ENCODE measurements around the gene GOLPH3.

Gene GOLPH3

GRCh38 chr5:32098291-32098690 lies 75.8 kb downstream of the GOLPH3 start:
- no peak overlapping the region for H3K27ac Mint-ChIP-seq
- ATAC-seq (replicated peaks) (no peak), DNase-seq (no peak)
- H3K36me3 Mint-ChIP-seq (ENCODE audit: insufficient read depth): peaks cover 30% of the 10 kb centered on the region
- no peak overlapping the region for H3K4me3 Mint-ChIP-seq
- H3K9me3 Mint-ChIP-seq: no peaks in the 10 kb centered on the region
- no peaks in the 10 kb centered on the region for H3K27me3 Mint-ChIP-seq
- H3K4me1 Mint-ChIP-seq (ENCODE audit: low read depth in 2 of 2): peaks cover under 1 to 2% of the 10 kb centered on the region in 2 donors

DNA sequence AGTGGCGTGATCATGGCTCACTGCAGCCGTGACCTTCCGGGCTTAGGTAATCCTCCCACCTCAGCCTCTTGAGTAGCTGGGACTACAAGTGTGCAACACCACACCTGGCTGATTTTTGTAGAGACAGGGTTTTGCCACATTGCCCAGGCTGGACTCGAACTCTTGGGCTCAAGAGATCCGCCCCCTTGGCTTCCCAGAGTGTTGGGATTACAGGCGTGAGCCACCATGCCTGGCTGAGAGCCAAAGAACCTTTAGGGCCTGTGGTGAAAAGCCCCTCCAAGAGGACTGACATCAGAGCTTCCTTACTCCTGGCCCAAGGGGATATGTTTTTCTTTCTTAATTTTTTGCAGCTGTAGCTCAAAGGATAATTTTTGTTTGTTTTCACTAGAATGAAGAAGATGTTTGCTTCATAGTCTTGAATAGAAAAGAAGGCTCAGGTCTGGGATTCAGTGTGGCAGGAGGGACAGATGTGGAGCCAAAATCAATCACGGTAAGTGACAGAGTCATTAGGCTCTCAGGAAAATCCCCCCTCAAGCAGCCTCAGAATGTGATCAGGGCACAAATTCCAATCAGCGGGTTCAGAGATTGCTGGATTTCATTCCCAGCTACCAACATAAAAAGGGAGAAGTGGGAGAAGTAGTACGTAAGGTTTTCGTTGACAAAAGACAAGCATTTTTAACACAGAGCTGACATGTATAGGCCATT lies 77.1 kb downstream of the GOLPH3 start:
- DNase-seq (no peak), ATAC-seq (replicated peaks) (no peak)
- Mint-ChIP-seq H3K4me1 (ENCODE audit: low read depth in 2 of 2) (peaks cover 3 to 5% of the 10 kb centered on the region in 2 donors), H3K27ac (peak overlapping the region in 1 of 2 donors; percentile 44), H3K4me3 (no peak overlapping the region), H3K36me3 (ENCODE audit: insufficient read depth) (peaks cover 20% of the 10 kb centered on the region), H3K27me3 (no peaks in the 10 kb centered on the region), H3K9me3 (no peaks in the 10 kb centered on the region)

- H3K9me3 Mint-ChIP-seq: no peaks in the 10 kb centered on the region
- DNase-seq: no peak
- no peak for ATAC-seq (replicated peaks)
- peaks cover 3 to 5% of the 10 kb centered on the region in 2 donors for H3K4me1 Mint-ChIP-seq (ENCODE audit: low read depth in 2 of 2)
- H3K4me3 Mint-ChIP-seq: no peak overlapping the region
- no peaks in the 10 kb centered on the region for H3K27me3 Mint-ChIP-seq
- peaks cover 16% of the 10 kb centered on the region for H3K36me3 Mint-ChIP-seq (ENCODE audit: insufficient read depth)
- peak overlapping the region in 1 of 2 donors; percentile 49 for H3K27ac Mint-ChIP-seq
Observed at GRCh38 chr5:32095261-32095671, 78.9 kb downstream of the GOLPH3 start.

- ATAC-seq (replicated peaks): no peak
- Mint-ChIP-seq H3K4me1 (ENCODE audit: low read depth in 2 of 2) (peaks cover 3 to 5% of the 10 kb centered on the region in 2 donors), H3K36me3 (ENCODE audit: insufficient read depth) (peaks cover 16% of the 10 kb centered on the region)
Observed at GRCh38 chr5:32094691-32095090, 79.4 kb downstream of the GOLPH3 start.

DNA sequence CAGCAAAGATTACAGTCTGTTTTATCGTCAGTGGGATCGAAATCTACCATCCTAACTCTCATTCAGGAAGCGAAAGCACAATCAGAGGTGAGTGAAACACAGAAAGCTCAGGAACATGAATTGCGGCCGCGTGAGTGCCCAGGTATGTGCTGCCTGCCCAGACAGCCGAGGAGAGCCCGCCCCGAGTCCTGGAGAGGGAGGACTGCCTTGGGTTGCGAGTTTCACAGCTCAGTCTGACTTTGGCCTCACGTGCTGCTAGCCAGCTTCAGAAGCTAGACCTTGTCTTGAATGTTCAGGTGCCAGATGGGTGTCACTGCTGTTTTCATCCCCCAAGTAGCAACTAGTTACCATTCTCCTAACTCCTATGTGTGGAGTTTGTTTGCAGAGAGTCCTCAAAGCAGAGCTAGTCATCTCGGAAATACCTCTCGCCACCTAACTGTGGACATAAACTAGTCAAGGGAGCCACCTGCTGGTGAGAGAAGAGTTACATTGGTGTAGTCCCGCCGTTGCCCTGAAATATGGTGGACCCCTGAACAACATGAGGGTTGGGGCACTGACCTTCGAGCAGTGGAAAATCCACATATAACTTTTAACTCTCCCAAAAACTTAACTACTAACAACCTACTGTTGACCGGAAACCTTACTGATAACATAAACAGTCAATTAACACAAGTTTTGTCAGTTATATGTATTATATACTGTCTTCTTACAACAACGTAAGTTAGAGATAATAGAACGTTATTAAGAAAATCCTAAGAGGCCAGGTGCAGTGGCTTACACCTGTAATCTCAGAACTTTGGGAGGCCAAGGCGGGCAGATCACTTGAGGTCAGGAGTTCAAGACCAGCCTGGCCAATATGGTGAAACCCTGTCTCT lies 80.9 kb downstream of the GOLPH3 start:
- DNase-seq (peak; percentile 45 to 63 (median 46)), ATAC-seq (replicated peaks) (peak; percentile 79)
- Mint-ChIP-seq H3K27ac (peak overlapping the region in 1 of 2 donors; percentile 51), H3K36me3 (ENCODE audit: insufficient read depth) (peaks cover 10% of the 10 kb centered on the region), H3K4me3 (no peak overlapping the region), H3K9me3 (no peaks in the 10 kb centered on the region), H3K27me3 (no peaks in the 10 kb centered on the region), H3K4me1 (ENCODE audit: low read depth in 2 of 2) (peaks cover 3 to 5% of the 10 kb centered on the region in 2 donors)

More at GRCh38 chr5:32094691-32095090, 79.4 kb downstream of the GOLPH3 start:
- Mint-ChIP-seq H3K27me3 (no peaks in the 10 kb centered on the region), H3K27ac (no peak overlapping the region), H3K9me3 (no peaks in the 10 kb centered on the region), H3K4me3 (no peak overlapping the region)
- no peak for DNase-seq

- ATAC-seq (replicated peaks): no peak
Observed at GRCh38 chr5:32090755-32091128, 83.4 kb downstream of the GOLPH3 start.

GRCh38 chr5:32090026-32090754 lies 83.9 kb downstream of the GOLPH3 start:
- Mint-ChIP-seq H3K9me3 (no peaks in the 10 kb centered on the region), H3K4me1 (ENCODE audit: low read depth in 2 of 2) (peaks cover 3 to 5% of the 10 kb centered on the region in 2 donors), H3K36me3 (ENCODE audit: insufficient read depth) (peaks cover 4% of the 10 kb centered on the region), H3K27me3 (no peaks in the 10 kb centered on the region), H3K27ac (no peak overlapping the region), H3K4me3 (no peak overlapping the region)
- ATAC-seq (replicated peaks): no peak
- DNase-seq: no peak

More at GRCh38 chr5:32090755-32091128, 83.4 kb downstream of the GOLPH3 start:
- H3K4me3 Mint-ChIP-seq: no peak overlapping the region
- DNase-seq: no peak
- H3K27me3 Mint-ChIP-seq: no peaks in the 10 kb centered on the region
- peaks cover 4% of the 10 kb centered on the region for H3K36me3 Mint-ChIP-seq (ENCODE audit: insufficient read depth)
- H3K4me1 Mint-ChIP-seq (ENCODE audit: low read depth in 2 of 2): peaks cover 3 to 5% of the 10 kb centered on the region in 2 donors
- no peak overlapping the region for H3K27ac Mint-ChIP-seq
- H3K9me3 Mint-ChIP-seq: no peaks in the 10 kb centered on the region

- H3K9me3 Mint-ChIP-seq: no peaks in the 10 kb centered on the region
- ATAC-seq (replicated peaks): no peak
- H3K4me1 Mint-ChIP-seq (ENCODE audit: low read depth in 2 of 2): peaks cover 3 to 5% of the 10 kb centered on the region in 2 donors
- H3K4me3 Mint-ChIP-seq: no peak overlapping the region
- no peaks in the 10 kb centered on the region for H3K27me3 Mint-ChIP-seq
- no peak for DNase-seq
- no peaks in the 10 kb centered on the region for H3K36me3 Mint-ChIP-seq (ENCODE audit: insufficient read depth)
- no peak overlapping the region for H3K27ac Mint-ChIP-seq
Observed at GRCh38 chr5:32089146-32090000, 84.7 kb downstream of the GOLPH3 start.

DNA sequence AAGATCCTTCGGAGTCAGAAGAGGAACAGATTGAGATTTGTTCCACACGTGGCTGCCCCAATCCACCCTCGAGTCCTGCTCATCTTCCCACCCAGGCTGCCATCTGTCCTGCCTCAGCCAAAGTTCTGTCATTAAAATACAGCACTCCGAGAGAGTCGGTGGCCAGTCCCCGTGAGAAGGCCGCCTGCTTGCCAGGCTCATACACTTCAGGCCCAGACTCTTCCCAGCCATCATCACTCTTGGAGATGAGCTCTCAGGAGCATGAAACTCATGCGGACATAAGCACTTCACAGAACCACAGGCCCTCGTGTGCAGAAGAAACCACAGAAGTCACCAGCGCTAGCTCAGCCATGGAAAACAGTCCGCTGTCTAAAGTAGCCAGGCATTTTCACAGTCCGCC lies 85.9 kb downstream of the GOLPH3 start:
- Mint-ChIP-seq H3K27ac (no peak overlapping the region), H3K27me3 (no peaks in the 10 kb centered on the region), H3K4me1 (ENCODE audit: low read depth in 2 of 2) (peaks cover 2 to 3% of the 10 kb centered on the region in 2 donors), H3K4me3 (no peak overlapping the region), H3K9me3 (no peaks in the 10 kb centered on the region), H3K36me3 (ENCODE audit: insufficient read depth) (no peaks in the 10 kb centered on the region)
- ATAC-seq (replicated peaks) (no peak), DNase-seq (no peak)

- Mint-ChIP-seq H3K27ac (no peak overlapping the region), H3K36me3 (ENCODE audit: insufficient read depth) (no peaks in the 10 kb centered on the region), H3K9me3 (no peaks in the 10 kb centered on the region), H3K27me3 (no peaks in the 10 kb centered on the region), H3K4me3 (no peak overlapping the region), H3K4me1 (ENCODE audit: low read depth in 2 of 2) (no peaks in the 10 kb centered on the region)
- DNase-seq (no peak), ATAC-seq (replicated peaks) (no peak)
Observed at GRCh38 chr5:32087086-32088082, 86.7 kb downstream of the GOLPH3 start.

DNA sequence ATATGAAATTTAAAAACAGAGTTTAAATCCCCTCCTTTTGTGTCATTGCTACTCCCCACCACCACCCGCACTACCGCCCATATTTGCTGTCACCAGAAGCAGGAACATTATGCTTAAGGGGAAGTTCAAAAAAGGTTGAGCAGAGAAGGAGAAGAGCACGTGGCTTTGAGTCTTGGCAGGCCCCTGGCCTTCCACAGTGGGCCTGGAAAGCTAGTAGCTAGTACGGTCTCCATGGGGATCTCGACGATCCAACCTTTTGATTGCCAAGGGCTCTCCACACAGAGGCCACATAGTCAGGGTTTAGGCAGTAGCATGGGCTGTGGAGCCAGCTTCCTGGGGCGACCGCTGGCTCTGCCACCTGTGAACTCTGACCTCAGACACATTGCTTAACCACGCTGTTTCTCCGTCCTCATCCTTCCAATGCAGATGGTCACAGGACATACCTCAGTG lies 90.1 kb downstream of the GOLPH3 start:
- Mint-ChIP-seq H3K4me3 (no peak overlapping the region), H3K9me3 (no peaks in the 10 kb centered on the region), H3K27ac (no peak overlapping the region), H3K4me1 (ENCODE audit: low read depth in 2 of 2) (no peaks in the 10 kb centered on the region), H3K27me3 (no peaks in the 10 kb centered on the region), H3K36me3 (ENCODE audit: insufficient read depth) (no peaks in the 10 kb centered on the region)
- DNase-seq (no peak), ATAC-seq (replicated peaks) (no peak)

GRCh38 chr5:32082701-32083100 lies 91.4 kb downstream of the GOLPH3 start:
- no peaks in the 10 kb centered on the region for H3K27me3 Mint-ChIP-seq
- DNase-seq (no peak), ATAC-seq (replicated peaks) (no peak)
- H3K4me3 Mint-ChIP-seq: no peak overlapping the region
- no peaks in the 10 kb centered on the region for H3K9me3 Mint-ChIP-seq
- no peak overlapping the region for H3K27ac Mint-ChIP-seq
- H3K36me3 Mint-ChIP-seq (ENCODE audit: insufficient read depth): no peaks in the 10 kb centered on the region
- H3K4me1 Mint-ChIP-seq (ENCODE audit: low read depth in 2 of 2): no peaks in the 10 kb centered on the region
